ENCODE data around the gene GTF3C5.

DNA sequence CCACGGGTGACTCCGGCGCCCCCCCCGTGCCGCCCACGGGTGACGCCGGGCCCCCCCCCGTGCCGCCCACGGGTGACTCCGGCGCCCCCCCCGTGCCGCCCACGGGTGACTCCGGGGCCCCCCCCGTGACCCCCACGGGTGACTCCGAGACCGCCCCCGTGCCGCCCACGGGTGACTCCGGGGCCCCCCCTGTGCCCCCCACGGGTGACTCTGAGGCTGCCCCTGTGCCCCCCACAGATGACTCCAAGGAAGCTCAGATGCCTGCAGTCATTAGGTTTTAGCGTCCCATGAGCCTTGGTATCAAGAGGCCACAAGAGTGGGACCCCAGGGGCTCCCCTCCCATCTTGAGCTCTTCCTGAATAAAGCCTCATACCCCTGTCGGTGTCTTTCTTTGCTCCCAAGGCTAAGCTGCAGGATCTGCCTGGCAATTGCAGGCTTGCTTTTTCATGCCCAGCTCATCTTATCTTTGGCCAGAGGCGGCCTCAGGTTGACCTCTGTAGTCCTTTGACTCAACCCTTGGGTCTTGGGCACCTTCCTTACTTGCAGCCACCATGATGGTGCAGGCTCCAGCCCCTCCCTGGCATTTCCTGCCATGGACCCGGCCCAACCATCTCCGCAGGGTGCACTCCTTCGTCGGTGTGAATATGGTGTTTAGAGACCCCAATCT lies 40.8 kb downstream of the GTF3C5 start:
- TF ChIP-seq TAF1 (IDR thresholded peaks at IDR 0.05; ENCODE audit: borderline replicate concordance, insufficient read depth, low read length) (no peak), POLR2AphosphoS5 (IDR thresholded peaks at IDR 0.05; ENCODE audit: low read depth, low read length) (no peak), SIN3A (IDR thresholded peaks at IDR 0.05; ENCODE audit: borderline replicate concordance, insufficient read depth, low read length) (no peak)

Measured in PFSK-1 (cell line).